Stimulated activated CD8-positive, alpha-beta memory T cell treated with anti-CD3 and anti-CD28 coated beads, Interleukin-15, amount 100 ng/mL, for 1 hour (primary cell): ENCODE results near the gene CD28.

Source experiments
- DNase-seq: peaks from one replicate; pipeline ENCODE4 v3.0.0-alpha.2; 2020; ENCODE audit warnings: low read depth

The CD28 gene

GRCh38 chr2:203706403-203706802, at the start of gene CD28:
Gene CD28 (plus strand): TSS chr2:203706639. CDS start chr2:203706697, 58 bp downstream.
- peak; percentile 64 for DNase-seq

GRCh38 chr2:203659331-203660049, 46.9 kb upstream of the CD28 start:
- no peak for DNase-seq

DNA sequence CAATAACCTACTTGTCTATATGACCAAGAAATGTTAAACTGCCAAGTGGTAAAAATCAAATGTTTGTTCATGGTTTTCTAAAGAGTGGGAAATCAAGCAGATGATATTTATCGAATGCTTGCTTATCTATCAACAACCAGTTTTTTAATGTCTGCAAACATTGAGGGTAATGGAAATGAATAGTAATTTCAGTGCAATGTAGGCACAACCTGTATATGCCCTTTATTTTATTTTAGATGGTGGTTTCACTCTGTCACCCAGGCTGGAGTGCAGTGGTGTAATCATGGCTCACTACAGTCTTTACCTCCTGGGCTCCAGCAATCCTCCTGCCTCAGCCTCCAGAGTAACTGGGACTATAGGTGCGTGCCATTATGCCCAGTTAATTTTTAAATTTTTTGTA, 46.0 kb upstream of the CD28 start:
- DNase-seq, result no peak

GRCh38 chr2:203661279-203661908, 45.0 kb upstream of the CD28 start:
- no peak for DNase-seq

DNA sequence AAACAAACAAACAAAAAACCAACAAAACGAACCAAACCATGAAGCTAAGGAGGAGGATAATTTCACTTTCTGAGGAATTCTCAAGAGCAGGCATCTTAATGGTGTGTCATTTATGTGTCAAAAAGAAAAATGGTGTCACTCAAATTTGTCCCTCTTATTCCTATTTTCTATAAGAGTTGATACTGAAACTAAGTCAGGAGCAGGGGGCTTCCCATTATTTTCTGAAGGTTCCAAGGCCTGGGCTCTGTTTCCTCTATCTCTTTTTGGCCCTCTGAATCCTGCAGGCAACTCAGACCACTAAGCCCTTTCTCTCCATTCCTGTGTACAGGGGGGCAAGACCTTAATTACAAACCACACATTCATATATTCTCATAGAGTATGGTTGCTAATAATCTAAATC, 44.0 kb upstream of the CD28 start:
- no peak for DNase-seq

DNA sequence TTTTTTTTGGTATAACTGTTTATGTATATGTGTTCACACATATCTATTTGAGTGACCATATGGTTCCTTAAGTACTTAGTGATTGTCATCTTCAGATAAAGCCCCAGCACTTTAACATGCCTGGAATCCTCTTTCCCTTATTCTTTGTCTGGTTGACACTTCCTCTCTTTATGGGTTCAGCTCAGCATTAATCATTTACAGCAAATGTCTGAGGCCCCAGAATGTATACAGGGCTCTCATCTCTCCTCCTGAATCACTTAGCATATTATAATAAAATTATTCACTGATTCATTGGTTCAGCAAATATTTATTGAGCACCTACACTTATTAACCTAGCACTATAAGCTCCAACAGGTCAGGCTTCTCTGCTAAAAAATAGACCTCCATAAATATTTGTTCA, 43.5 kb upstream of the CD28 start:
- DNase-seq, result no peak

GRCh38 chr2:203664029-203664755, 42.2 kb upstream of the CD28 start:
- DNase-seq, result no peak

GRCh38 chr2:203667838-203668237, 38.6 kb upstream of the CD28 start:
- DNase-seq, result no peak

DNA sequence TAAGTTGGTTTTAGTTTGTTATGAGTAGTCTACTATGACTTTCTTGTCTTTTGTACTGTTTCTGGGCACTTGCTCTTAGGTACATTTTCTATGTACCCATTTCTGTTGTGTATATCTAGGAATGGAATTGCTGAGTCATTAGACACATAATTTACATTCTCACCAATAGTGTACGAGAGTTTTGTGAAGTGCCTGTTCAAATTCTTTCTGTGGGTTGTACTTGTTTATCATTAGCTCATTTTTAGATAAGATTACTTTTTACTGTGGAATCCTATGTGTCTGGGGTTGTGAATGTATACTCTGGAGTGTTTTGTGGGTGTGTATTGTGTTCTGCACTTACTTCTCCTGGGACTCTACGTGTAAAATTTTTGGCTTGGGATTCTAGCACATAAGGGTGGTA, 36.6 kb upstream of the CD28 start:
- DNase-seq, result no peak

DNA sequence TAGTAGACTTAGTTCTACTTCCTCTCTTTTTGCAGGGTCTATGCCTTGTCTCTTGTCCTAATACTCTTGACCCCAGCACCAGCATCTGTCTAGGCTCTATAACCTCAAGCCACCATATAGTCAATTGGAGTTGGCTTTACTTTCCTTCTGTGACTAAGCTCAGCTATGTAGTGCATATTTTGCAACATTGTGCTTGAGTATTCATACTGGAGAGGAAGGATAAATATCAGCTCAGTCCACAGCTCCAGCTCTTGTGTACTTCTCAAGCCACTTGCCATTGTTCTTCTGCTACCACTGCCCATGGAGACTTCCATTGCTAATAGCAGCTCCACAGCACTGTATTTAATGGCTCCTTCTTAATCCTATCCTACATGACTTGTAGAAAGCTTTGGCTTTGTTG, 35.5 kb upstream of the CD28 start:
- DNase-seq, result no peak

DNA sequence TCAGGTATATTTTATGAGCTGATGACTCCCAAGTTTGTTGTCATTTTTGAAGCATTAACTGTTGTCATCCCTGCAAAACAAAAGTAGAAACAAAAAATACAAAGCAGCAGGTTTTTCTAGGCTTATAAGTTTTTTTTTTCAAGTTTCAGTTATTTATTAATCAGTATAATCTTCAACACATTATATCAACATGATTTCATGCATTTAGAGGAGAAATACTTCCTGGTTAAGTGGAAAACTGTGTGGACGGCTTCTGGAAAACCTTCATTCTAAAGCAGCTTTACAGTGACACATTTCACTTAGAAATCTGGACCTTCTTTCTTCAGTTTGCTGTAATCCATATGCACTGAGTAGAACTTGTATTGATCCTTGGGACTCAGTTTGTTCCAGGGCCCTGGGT, 34.6 kb upstream of the CD28 start:
- DNase-seq, result no peak

GRCh38 chr2:203672856-203673255, 33.6 kb upstream of the CD28 start:
- DNase-seq, result no peak

DNA sequence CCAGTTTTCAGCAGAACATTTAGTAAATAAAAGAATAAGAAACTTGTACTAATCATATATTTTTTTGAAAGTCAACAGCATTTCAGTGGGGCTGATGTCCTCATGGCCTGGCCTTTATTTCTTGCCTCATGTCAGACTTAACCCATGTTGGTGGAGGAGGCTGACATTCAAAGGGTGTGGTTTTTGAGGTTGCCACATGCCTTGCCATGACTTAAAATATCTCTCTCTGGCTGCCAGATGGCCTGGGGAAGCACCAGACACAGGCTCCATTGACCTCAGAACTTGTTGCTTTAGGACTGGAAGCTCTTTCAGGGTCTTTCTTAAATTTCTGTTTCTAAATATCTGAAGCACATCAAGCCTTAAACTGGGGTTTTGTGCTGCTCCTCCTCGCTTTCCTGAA, 32.5 kb upstream of the CD28 start:
- no peak for DNase-seq

DNA sequence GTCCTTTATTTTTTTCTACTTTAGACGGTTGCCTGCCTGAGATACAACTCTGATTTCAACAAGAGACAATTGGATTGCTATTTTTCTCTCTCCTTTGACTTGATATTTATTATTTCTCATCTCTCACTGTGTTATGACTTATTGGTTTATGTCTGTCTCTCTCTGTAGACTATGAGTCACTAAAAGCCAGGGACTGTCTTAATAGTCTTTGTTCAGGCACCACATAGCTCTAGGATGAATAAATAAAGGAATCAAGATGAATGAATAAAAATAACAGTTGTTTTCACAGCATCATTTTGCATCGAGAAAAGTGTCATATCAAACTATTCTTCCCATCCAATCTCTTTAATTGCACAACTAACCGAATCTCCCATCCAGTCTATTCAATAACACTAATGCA, 31.4 kb upstream of the CD28 start:
- DNase-seq, result no peak

DNA sequence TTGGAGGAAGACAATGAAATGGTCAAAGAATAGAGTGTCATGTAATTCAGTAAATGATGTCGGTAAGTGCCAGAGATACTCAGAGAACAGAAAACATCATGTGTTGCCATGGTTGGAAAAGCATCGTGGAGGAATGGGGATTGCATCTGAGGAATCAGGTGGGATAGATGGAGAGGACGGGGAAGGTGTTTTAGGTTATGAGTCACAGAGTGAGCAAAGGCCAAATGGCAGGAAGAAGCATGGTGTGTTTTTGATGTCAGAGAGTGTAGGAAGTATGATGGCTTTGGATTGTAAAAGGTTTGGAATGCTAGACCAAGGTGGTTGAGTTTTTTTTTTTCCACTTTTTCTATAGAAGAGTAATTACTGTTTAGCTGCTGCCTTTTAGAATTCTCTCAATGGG, 27.5 kb upstream of the CD28 start:
- no peak for DNase-seq

- DNase-seq, result no peak
Measured at GRCh38 chr2:203679401-203679800, 27.0 kb upstream of the CD28 start.

DNA sequence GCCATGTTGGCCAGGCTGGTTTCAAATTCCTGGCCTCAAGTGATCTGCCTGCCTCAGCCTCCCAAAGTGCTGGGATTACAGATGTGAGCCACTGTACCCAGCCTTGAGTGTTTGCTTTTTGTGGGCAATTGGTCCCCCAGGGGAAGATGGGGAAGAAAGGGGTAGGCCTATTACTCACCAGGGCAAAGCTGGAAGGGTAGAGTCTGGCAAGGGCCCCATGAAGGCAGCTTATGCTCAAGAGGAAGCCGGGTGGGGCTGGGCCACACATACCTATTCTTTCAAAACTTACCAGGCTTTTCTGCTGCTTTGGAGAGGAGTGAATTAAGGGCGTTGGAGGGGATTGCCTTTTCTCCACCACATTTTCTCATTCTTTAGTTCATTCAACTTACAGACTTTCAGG, 24.5 kb upstream of the CD28 start:
- DNase-seq, result no peak

- no peak for DNase-seq
Measured at GRCh38 chr2:203682688-203683130, 23.7 kb upstream of the CD28 start.

- no peak for DNase-seq
Measured at GRCh38 chr2:203683421-203683820, 23.0 kb upstream of the CD28 start.

DNA sequence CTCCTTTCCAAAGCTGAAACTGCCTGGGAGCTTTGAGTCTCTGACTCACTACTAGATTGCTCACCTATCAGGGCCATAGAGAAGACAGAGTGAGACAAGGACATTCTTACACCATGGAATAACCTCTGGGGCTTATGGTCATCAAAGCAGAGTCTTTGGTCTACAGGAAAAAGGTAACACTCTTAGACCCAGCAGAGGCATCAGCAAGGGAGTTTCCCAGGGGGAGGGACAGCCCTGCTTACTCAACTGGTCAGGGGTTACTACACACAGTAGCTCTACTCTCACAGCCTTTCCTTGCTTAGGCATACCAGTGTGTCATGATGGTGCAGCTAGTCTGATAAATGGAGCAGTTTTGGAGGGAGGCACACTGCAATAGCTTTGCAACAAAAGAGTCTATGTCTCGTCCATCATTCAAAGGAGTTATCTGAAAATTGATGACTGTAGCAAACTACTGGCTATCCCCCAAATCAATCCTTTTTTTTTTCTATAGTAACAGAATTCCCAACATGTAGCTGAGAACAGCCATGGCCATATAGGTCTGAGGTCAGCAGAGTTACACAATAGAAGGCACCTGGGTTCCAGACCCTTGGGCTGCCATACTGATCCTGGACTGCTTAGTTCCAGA, 22.4 kb upstream of the CD28 start:
- DNase-seq, result no peak

GRCh38 chr2:203685081-203685621, 21.3 kb upstream of the CD28 start:
- no peak for DNase-seq

DNA sequence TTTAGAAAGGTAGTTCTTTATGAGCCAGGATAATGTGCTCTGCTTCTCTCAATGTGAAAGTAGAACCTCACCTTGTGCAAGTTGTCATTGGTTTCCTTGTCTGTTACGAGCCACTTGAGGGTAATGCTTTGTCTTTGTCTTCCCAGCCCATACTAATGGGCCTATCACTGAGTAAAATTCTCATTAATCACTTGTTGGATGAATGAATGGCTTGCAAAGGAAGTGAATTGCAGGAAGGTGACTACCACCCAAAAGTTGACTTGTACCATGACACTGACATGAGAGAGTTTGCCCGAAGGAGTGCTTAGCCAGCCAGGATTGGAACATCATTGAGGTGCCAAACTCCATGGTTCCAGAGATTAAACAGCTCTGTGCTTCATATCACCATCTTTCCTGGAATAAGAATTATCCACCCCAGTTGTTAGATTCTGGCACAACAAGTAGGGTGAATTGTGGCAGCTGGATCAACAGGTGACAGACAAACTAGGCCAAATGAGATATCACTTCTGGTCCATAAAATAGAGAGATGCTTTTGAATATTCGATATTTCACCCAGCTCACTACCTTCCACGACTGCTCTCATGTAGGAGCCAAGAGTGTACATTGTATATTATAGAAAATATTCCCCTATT, 20.5 kb upstream of the CD28 start:
- no peak for DNase-seq
